H7 (cell line): Measurements from ENCODE around the gene POU4F3. TPM values are rescaled to one million over a fixed set of nuclear protein-coding genes. Genes with fewer than 3 reads are reported as not detected.
"Not testable (repeated sequence)": the region's sequence is repeated elsewhere in the genome, so short reads cannot be mapped to it uniquely, and the experiment has no call there.

ENCODE experiments used
- DNase-seq: peaks from one replicate; pipeline ENCODE4 v3.0.0; 2012
- H3K27me3 ChIP-seq: 2 replicates; pipeline ENCODE4 v1.6.0; 2011; ENCODE audit warnings: mild to moderate bottlenecking, low read length; ENCODE audit not compliant: control insufficient read depth, insufficient read depth
- H3K36me3 ChIP-seq: replicated peaks from 2 replicates; pipeline ENCODE4 v1.5.1; 2011; ENCODE audit warnings: low read length; ENCODE audit not compliant: control insufficient read depth, insufficient read depth
- H3K4me3 ChIP-seq: 2 replicates; pipeline ENCODE4 v1.5.1; 2011; ENCODE audit warnings: low read depth, mild to moderate bottlenecking, control low read depth, low read length, moderate library complexity; ENCODE audit not compliant: insufficient read depth
- total RNA-seq: library from RNA; depleted of rRNA; stranded (reverse); fragments of >200 nt; shearing (Covaris generic); gene quantifications from 2 replicates; pipeline ENCODE4 v1.2.3, GENCODE V29; 2014; rRNA removed

Gene POU4F3, protein sequence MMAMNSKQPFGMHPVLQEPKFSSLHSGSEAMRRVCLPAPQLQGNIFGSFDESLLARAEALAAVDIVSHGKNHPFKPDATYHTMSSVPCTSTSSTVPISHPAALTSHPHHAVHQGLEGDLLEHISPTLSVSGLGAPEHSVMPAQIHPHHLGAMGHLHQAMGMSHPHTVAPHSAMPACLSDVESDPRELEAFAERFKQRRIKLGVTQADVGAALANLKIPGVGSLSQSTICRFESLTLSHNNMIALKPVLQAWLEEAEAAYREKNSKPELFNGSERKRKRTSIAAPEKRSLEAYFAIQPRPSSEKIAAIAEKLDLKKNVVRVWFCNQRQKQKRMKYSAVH
- total RNA-seq: 0.28 TPM in 1 of 2 replicates, not detected in the other

DNA sequence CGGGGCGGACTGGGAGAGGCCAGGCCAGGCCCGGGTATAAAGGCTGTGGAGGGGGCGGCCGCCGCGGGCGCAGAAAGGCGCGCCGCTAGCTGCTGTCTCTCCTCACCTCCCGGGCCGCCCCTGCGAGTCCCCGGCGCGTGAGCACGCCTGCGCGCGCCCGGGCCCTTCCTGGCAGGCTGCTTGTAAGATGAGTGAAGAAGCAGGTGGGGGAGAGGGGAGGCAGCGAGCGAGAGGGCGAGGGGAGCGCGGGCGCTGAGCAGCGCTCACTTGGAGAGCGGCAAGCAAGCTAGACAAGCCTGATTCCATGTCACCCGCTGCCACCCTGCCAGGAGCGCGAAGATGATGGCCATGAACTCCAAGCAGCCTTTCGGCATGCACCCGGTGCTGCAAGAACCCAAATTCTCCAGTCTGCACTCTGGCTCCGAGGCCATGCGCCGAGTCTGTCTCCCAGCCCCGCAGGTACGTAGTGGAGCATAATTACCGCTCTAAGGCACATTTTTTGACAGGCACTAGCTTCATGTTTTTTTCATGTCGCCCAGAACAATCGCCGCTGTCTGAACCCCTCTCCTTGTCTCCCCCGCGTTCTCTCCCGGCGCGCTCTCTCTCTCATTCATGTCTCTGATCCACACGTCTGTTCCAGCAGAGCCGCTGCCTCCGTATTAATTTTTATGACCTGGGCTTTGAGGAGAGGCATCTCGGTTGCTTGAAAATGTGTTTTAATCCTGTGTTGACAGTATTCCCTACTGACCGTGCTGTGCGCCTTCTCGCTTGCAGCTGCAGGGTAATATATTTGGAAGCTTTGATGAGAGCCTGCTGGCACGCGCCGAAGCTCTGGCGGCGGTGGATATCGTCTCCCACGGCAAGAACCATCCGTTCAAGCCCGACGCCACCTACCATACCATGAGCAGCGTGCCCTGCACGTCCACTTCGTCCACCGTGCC, at the start of gene POU4F3:
Gene POU4F3 (plus strand): TSS at position 66 of the 941 bp plus-strand sequence. CDS start 274 bp downstream, at position 340.
- Histone ChIP-seq H3K36me3 (no peaks in the 10 kb centered on the region), H3K4me3 (peak within 1 kb of the TSS; percentile 40), H3K27me3 (peaks cover 100% of the 10 kb centered on the region)
- DNase-seq: peak; percentile 91

DNA sequence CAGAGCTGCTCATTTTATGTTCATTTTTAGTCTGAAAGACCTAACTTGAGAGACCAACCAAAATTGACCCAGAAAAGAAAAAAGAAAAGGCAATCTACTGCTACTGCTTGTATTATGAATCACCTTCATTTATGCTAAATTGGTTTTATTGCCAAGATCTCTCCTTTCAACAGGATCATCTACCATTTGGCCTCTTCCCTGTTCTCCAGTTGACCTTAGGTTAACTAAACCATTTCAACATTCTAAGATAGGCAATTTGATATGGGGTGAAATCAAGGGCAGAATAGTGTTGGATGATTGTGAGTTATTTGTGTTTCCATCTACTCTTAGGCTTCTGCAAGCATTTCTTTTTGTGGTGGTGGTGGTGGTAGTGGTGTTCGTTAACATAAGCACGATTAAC, 48.3 kb upstream of the POU4F3 start:
- Histone ChIP-seq H3K4me3 (no peak overlapping the region), H3K36me3 (no peaks in the 10 kb centered on the region; the same call in none of the 2 replicates), H3K27me3 (no peaks in the 10 kb centered on the region)
- no peak for DNase-seq

DNA sequence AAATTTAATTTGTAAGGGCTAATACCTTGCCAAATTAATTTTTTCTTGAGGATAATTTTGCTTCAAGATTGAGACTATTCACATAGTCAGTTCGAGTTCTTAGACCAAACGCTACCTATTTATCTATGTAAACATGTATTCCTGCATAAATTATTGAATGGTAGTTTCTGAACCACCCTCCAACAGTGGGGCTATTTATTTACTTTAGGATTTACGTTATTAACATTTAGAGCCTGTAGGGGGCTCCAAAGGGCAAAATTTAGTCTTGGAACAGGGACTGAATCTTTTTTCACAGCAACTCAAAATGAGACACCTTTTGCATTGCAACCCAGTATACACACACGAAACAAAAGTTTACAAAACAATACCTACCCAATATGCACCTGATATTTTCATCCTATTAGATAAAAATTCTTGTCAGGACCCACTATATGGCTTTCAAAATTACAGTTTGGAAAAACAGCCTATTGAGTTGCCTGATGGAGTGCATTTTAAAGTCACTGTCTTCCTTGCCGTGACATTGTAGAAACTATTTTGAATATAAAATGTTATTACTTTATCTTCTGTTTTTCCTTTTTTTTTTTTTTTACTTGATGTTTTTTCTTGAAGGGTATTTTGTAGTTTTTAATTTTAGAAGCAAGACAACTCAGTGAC, 47.1 kb upstream of the POU4F3 start:
- H3K4me3 ChIP-seq: no peak overlapping the region
- no peaks in the 10 kb centered on the region for H3K27me3 ChIP-seq
- no peaks in the 10 kb centered on the region for H3K36me3 ChIP-seq
- peak; percentile 33 for DNase-seq

DNA sequence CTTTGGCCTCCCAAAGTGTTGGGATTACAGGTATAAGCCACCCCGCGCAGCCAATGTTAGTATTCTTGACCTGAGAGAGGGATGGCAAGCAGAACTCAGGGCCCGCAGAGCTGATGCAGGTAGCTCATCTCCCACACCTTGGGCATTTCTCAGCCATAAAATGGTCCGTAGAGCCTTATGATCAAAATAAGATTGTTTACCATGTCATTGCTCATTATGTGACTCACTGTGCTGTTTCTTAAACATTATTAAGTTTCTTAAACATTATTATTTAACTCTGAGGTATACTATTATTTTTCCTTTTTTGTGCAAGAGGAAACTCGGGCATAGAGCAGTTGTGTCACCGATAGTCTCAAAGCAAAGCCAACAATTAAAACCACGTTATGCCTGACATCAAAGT, 42.4 kb upstream of the POU4F3 start:
- no peaks in the 10 kb centered on the region for H3K36me3 ChIP-seq
- H3K4me3 ChIP-seq: no peak overlapping the region
- no peak for DNase-seq
- H3K27me3 ChIP-seq: no peaks in the 10 kb centered on the region

DNA sequence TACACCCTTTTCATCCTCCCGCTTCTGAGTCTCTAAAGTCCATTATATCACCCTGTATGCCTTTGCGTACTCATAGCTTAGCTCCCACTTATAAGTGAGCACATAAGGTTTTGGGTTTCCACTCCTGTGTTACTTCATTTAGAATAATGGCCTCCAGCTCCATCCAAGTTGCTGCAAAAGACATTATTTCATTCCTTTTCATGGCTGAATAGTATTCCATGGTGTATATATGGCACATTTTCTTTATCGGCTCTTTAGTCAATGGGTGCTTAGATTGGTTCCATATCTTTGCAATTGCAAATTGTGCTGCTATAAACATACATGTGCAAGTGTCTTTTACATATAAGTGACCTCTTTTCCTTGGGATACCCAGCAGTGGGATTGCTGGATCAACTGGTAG, 39.7 kb upstream of the POU4F3 start:
- not testable (repeated sequence) for H3K4me3 ChIP-seq, H3K36me3 ChIP-seq, H3K27me3 ChIP-seq, DNase-seq

DNA sequence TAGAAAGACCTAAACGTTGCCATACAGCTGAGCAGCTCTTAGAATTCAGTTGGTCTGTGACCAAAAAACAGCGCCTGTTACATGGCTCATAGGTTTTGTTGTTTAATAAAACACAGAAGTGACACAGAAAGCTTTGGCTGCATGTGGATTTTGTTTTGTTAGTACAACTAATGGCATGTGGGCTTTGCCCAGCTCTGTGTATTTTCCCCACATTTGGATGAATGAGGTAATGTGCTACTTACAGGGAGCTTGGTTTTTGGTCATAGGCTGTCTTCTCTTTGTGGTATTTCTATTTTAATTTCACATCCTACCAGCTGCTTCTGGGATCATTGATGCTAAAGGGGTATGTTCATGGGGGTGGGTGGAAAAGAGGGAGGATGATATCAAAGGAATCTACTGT, 37.0 kb upstream of the POU4F3 start:
- Histone ChIP-seq H3K36me3 (no peaks in the 10 kb centered on the region), H3K4me3 (no peak overlapping the region), H3K27me3 (no peaks in the 10 kb centered on the region)
- DNase-seq: no peak

DNA sequence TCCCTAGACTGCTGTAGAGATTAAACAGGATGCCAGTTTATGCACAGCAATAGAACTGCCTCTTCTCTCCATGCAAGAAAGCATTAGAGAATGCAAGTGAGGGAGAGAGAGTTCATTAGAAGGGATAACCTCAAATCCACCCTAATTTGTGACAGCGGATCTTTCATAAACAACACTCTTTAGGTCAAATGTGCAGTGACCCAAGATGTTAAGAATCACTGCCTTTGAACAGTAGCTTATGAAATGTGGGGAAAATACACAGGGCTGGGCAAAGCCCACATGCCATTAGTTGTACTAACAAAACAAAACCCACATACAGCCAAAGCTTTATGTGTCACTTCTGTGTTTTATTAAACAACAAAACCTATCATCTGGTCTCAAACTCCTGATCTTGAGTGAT, 36.2 kb upstream of the POU4F3 start:
- no peaks in the 10 kb centered on the region for H3K27me3 ChIP-seq
- no peaks in the 10 kb centered on the region for H3K36me3 ChIP-seq
- H3K4me3 ChIP-seq: no peak overlapping the region
- DNase-seq: no peak

DNA sequence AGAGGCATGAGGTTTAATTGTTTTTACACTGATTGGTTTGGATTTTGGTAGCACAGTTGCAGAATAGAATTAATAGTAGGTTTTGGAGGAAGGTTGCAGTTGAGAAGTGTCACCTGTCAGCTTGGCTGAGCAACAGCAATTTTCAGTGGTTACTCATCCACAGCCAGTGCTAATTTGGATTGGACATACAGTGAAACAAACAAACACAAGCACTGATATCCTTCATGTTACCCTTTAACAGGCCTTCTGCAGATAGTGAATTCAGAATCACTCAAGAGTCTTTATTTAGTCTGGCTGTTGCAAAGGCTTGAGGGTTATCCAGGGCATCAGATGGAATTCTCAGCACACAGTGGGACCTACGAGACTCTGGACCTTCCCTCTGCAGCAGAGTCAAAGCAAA, 31.8 kb upstream of the POU4F3 start:
- no peak for DNase-seq
- Histone ChIP-seq H3K27me3 (no peaks in the 10 kb centered on the region), H3K36me3 (no peaks in the 10 kb centered on the region), H3K4me3 (no peak overlapping the region)

DNA sequence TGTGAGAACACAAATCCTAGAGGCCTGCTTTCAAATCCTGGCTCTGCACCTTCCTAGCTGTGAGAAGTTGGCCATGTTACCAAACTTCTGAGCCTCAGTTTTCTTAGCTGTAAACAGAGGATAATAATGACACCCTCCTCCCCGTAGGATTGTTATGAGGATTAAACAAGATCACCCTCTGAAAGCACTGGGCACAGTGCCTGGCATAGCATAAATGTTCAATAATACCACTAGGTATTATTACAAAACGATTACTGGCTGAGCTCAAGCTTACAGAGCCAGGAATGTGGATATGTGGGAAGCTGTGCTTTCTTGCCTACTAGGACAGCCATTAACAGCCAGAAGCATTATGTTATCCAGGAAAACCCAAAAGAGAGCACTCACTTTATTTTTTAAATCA, 30.8 kb upstream of the POU4F3 start:
- DNase-seq: no peak
- H3K4me3 ChIP-seq: no peak overlapping the region
- no peaks in the 10 kb centered on the region for H3K36me3 ChIP-seq
- no peaks in the 10 kb centered on the region for H3K27me3 ChIP-seq

DNA sequence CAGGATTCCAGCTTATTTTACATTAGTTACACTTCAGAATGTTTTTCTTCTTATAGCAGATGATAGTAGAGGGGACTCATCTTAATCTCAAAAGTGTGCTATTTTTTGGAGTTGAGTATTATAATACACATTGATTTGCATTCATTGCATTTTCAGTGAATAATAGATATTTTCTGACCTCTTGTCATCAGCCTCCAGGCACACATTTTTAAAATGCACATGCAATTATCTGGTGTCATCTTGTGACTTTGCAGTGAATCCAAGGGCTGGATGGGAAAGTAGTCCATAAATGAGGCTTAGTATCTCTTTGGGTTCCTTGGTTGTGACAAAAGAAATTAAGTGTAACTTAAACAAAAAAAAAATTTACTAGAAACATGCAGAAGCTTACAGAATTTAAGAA, 28.1 kb upstream of the POU4F3 start:
- no peak overlapping the region for H3K4me3 ChIP-seq
- H3K27me3 ChIP-seq: no peaks in the 10 kb centered on the region
- DNase-seq: no peak
- no peaks in the 10 kb centered on the region for H3K36me3 ChIP-seq

DNA sequence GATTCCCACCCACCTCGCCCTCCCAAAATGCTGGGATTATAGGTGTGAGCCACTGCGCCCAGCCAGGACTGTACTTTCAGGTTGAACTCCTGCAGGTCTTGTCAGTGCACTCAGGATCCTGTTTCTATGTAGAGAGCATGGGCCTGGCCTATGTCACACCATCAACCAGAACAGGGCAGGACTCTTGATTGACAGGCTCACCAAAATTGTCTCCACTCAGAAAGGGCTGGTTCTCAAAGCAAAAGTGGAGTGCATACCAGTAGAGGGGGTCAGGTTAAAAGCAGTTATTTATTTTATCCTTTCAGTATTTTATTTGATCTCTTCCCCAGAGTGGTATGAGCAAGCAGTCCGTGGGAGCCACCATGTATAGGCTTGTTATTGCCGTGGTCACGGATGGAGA, 27.4 kb upstream of the POU4F3 start:
- Histone ChIP-seq H3K4me3 (no peak overlapping the region), H3K36me3 (no peaks in the 10 kb centered on the region), H3K27me3 (no peaks in the 10 kb centered on the region)
- DNase-seq: no peak

DNA sequence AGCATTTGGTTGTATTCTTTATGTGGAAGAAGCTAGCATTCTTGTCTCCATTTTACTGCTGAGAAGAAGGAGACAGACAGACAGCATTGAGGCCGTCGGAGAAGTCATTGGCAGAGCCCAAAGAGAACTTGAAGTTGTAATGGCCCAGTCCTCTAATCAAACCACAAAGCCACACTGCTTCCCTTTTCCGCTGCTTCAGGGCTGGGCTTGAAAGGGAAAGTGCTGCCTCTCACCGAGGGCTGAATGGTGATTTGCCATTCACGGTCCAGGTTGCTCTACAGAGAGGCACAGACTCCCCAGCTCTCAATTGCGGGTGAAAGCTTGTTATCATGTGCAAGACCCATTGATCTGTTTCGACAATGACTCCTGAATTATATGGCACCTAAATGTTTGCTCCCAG, 25.6 kb upstream of the POU4F3 start:
- no peaks in the 10 kb centered on the region for H3K27me3 ChIP-seq
- no peak overlapping the region for H3K4me3 ChIP-seq
- DNase-seq: no peak
- H3K36me3 ChIP-seq: no peaks in the 10 kb centered on the region

DNA sequence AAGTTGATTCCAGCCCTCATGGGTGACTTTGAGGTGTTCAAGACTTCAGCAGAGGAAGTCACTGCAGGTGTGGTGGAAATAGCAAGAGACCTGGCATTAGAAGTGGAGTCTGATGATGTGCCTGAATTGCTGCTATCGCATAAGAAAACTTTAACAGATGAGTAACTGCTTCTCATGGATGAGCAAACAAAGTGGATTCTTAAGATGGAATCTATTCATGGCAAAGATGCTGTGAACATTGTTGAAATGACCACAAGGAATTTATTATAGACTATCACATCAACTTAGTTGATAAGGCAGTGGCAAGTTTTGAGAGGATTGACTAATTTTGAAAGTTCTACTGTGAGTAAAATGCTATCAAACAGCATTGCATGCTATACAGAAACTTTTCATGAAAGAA, 17.1 kb upstream of the POU4F3 start:
- no peak for DNase-seq
- no peak overlapping the region for H3K4me3 ChIP-seq
- H3K27me3 ChIP-seq: no peaks in the 10 kb centered on the region
- no peaks in the 10 kb centered on the region for H3K36me3 ChIP-seq

DNA sequence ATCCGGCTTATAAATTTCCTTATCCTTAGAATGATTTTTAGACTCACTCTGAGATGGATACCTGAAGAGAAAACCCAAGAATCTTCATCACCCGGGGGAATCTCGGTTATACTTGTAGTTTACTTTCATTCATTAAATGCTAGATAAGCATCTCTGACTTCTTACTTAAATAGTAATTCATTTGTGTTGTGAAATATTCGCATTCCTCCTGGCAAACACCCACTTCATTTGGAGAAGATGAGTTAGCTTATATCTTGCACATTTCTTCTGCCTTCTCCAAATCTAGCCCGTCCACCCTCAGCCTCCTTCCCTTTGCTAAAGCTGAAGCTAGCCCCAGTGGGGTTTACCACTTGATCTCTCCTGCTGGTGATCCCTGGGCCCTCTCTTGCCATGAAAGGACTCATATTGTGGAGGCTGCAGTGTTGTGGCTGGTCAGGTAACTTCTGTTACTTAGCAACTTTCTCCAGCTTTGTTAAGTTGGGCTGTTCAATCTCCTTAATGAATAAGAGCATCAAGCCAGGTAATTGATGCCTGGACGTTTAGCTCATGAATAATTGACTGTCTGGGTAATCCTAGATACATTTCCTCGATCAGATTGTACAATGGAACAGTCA, 11.3 kb upstream of the POU4F3 start:
- no peak overlapping the region for H3K4me3 ChIP-seq
- peaks cover 13% of the 10 kb centered on the region for H3K27me3 ChIP-seq
- no peak for DNase-seq
- no peaks in the 10 kb centered on the region for H3K36me3 ChIP-seq
